Body of pancreas (tissue), 4 donors: ENCODE results near the gene LAPTM5.

Experiments
- CTCF ChIP-seq, 7 experiments: fragments of 450-650 bp in 4 of 7; fragments of 200-600 bp in 3 of 7; sonication (generic) in 3 of 7; IDR thresholded peaks; one replicate each; pipeline ENCODE4 v1.5.1; 2016 to 2019; ENCODE audit warnings: antibody characterized with exemption in 7 of 7
- POLR2A ChIP-seq, 3 donors: fragments of 450-650 bp; IDR thresholded peaks; one replicate each; pipeline ENCODE4 v1.6.1; 2016; ENCODE audit warnings: antibody characterized with exemption in 3 of 3, mild to moderate bottlenecking in 2 of 3

- TF ChIP-seq CTCF (IDR thresholded peaks at IDR 0.05), result no peak
- no peak for TF ChIP-seq POLR2A (IDR thresholded peaks at IDR 0.05)
Observed at GRCh38 chr1:30704271-30704670, 53.3 kb downstream of the LAPTM5 start.
